Mucosa of descending colon (tissue), 3 donors: ENCODE data around the gene PTGIS. TPM values are rescaled to one million over a fixed set of nuclear protein-coding genes. Genes with fewer than 3 reads are reported as not detected.

ENCODE experiments used
- ATAC-seq: fragments of 200-7000 bp; cut with Tn5 transposase; one replicate; pipeline ENCODE4 v1.9.1; 2020; ENCODE audit warnings: mild to moderate bottlenecking, moderate library complexity
- DNase-seq, 3 donors: peaks; one replicate each; pipeline ENCODE4 v3.0.0-alpha.2; 2020
- H3K36me3 ChIP-seq: fragments of 200-600 bp; one replicate; pipeline ENCODE4 v1.8.0; 2021; ENCODE audit warnings: low read depth, mild to moderate bottlenecking
- H3K4me1 ChIP-seq: fragments of 200-600 bp; one replicate; pipeline ENCODE4 v1.8.0; 2021; ENCODE audit warnings: low read depth, mild to moderate bottlenecking
- H3K4me3 ChIP-seq: fragments of 200-600 bp; one replicate; pipeline ENCODE4 v1.8.0; 2021; ENCODE audit warnings: mild to moderate bottlenecking
- H3K9me3 ChIP-seq: fragments of 200-600 bp; one replicate; pipeline ENCODE4 v1.8.0; 2021; ENCODE audit warnings: mild to moderate bottlenecking
- intact Hi-C, 2 donors: fragments of 100-400 bp; cut with DNase I in 1 of 2; cut with micrococcal nuclease in 1 of 2; formaldehyde crosslinking; loops; one replicate each; pipeline versions ENCODE4 v1.11.0 to v1.11.1; 2022; cut with DNase I, micrococcal nuclease
- total RNA-seq, 3 donors: library from RNA; stranded (reverse); fragmentation: NEBNext Ultra II Directional in 2 of 3; extraction: Animal tissue kit (Norgen Biotek cat#: 25700) in 2 of 3; gene quantifications; one replicate each; pipeline versions ENCODE4 v1.2.1 to v1.2.4, GENCODE V29; 2021 to 2023
- TF ChIP-seq, protein P1 (sequence below): fragments of 200-600 bp; IDR thresholded peaks from one replicate; pipeline ENCODE4 v1.8.0; 2022; ENCODE audit warnings: antibody characterized with exemption, mild to moderate bottlenecking
- donor health status: DM: no; HTN: no; CAD: no; lungs with moderate emphysema.
- donor health status: DM: no; HTN: no; CAD: no.
- donor health status: DM: no; HTN: yes; CAD: no.

Gene PTGIS
- total RNA-seq, 3 donors from 2014 or later, result 3.8 to 45.8 (median 12.3) TPM

DNA sequence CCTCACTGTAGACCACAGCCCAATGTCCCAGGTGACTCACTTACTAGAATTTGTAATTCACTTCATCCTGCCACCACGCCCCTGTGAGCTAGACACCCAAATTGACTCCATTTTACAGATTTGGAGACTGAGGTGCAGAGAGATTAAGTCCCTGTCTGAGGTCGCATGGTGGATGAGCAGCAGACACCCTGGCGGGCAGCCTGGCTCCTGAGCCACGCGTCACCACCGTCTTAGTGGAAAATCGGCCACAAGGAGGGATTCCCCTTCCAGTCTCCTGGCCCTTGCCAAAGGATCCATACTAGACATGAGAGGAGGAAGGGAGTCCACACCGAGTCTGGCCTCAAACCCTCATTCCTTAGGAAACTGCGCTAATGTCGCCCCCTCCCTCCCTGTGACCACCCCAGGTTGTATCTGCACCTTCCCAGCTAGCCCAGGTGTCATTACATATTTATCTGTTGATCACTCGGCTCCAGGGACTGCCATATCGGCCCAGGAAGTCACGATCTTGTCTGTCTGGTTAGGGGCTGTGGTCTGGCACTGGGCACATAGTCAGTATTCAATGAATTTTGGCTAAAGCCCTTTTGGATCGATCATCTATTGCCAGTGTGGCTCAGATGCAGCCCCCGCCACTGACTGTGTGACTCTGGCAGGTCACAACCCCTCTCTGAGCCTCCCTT, 25.7 kb upstream of the PTGIS start:
- intact Hi-C loops, result no loop called here
- Histone ChIP-seq H3K36me3 (no peaks in the 10 kb centered on the region), H3K4me3 (no peak overlapping the region), H3K9me3 (no peaks in the 10 kb centered on the region), H3K4me1 (no peaks in the 10 kb centered on the region)
- DNase-seq (no peak), ATAC-seq (no peak)
- TF ChIP-seq, protein P1, sequence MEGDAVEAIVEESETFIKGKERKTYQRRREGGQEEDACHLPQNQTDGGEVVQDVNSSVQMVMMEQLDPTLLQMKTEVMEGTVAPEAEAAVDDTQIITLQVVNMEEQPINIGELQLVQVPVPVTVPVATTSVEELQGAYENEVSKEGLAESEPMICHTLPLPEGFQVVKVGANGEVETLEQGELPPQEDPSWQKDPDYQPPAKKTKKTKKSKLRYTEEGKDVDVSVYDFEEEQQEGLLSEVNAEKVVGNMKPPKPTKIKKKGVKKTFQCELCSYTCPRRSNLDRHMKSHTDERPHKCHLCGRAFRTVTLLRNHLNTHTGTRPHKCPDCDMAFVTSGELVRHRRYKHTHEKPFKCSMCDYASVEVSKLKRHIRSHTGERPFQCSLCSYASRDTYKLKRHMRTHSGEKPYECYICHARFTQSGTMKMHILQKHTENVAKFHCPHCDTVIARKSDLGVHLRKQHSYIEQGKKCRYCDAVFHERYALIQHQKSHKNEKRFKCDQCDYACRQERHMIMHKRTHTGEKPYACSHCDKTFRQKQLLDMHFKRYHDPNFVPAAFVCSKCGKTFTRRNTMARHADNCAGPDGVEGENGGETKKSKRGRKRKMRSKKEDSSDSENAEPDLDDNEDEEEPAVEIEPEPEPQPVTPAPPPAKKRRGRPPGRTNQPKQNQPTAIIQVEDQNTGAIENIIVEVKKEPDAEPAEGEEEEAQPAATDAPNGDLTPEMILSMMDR, result no peak

DNA sequence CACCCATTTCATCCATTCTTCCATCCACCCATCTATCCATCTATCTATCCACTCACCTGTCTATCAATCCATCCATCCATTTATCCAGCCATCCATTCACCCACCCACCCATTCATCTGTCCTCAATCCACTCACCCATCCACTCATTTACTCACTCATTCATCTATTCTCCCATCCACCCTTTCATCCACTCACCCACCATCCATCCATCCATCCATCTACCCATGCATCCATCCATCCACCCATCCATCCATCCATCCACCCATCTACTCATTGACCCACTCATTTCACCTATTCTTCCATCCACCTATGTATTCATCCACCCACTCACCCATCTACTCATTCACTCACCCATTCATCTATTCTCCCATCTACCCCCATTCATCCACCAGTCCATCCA, 24.2 kb upstream of the PTGIS start:
- no peak for ATAC-seq
- intact Hi-C loops, result no loop called here
- no peaks in the 10 kb centered on the region for H3K4me1 ChIP-seq

DNA sequence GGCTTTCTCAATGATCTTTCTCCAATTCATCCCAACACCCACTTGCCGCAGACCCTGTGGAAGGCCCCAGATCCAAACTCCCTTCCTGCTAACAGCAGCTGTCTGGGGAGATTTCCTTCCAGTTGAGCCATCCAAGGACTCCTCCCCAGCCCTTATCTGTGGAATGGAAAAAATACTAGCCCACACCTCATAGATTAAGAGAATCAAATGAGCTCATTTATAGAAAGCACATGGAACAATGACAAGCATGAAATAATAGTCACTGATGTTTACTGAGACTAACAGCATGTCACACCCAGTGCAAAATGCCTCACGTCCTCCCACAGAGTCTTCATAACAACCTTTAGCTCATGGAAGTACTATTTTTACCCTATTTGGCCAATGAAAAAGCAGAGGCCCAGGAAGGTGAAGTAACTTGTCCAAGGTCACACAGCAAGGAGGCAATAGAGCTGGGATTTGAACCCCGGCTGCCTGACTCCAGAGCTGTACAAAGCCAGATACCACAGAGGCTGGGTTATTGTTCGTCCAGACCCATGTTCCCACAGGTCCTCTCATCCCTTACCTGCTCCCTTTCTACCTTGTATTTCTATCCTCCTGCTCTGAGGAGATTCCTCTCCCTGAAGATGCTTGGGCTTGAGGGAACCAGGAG, 23.4 kb upstream of the PTGIS start:
- Histone ChIP-seq H3K36me3 (no peaks in the 10 kb centered on the region), H3K4me1 (no peaks in the 10 kb centered on the region), H3K4me3 (no peak overlapping the region), H3K9me3 (no peaks in the 10 kb centered on the region)
- peak; percentile 34 for ATAC-seq
- DNase-seq, result no peak
- intact Hi-C loops, result no loop called here
- TF ChIP-seq, protein P1, result no peak

More for the DNA sequence above, 24.2 kb upstream of the PTGIS start:
- H3K9me3 ChIP-seq, result no peaks in the 10 kb centered on the region
- H3K36me3 ChIP-seq, result no peaks in the 10 kb centered on the region
- H3K4me3 ChIP-seq, result no peak overlapping the region
- TF ChIP-seq, protein P1, result no peak
- no peak for DNase-seq

DNA sequence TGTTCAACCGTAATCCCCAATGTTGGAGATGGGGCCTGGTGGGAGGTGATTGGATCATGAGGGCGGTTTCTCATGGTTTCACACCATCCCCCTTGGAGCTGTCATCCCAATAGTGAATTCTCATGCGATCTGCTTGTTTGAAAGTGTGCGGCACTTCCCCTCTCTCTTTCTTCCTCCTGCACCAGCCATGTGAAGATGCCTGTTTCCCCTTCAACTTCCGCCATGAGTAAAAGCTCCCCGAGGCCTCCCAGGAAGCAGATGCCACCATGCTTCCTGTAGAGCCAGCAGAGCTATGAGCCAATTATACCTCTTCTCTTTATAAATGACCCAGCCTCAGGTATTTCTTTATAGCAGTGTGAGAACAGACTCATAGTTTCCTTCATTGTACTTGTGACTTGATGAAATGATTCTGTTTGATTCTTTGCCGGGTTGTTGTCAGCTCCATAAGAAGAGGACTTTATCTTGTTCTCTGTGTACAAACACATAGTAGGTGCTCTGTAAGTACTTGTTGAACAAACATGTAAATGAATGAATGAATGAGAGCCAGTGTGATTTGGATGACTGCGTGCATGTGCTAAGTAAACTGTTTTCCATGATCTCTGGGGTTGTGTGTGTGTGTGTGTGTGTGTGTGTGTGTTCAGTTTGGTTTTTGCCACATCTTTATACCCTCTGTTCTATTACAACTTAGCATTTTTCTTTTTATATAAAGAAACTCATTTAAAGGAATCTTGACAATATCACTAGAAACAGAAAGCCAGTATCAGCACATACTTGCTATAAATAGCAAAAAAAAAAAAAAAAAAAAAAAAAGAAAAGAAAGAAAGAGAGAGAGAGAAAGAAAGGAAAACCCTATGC, 22.5 kb upstream of the PTGIS start:
- Histone ChIP-seq H3K4me3 (no peak overlapping the region), H3K36me3 (no peaks in the 10 kb centered on the region), H3K4me1 (no peaks in the 10 kb centered on the region), H3K9me3 (no peaks in the 10 kb centered on the region)
- ATAC-seq (no peak), DNase-seq (no peak)
- intact Hi-C loops, result no loop called here
- TF ChIP-seq, protein P1, result no peak

DNA sequence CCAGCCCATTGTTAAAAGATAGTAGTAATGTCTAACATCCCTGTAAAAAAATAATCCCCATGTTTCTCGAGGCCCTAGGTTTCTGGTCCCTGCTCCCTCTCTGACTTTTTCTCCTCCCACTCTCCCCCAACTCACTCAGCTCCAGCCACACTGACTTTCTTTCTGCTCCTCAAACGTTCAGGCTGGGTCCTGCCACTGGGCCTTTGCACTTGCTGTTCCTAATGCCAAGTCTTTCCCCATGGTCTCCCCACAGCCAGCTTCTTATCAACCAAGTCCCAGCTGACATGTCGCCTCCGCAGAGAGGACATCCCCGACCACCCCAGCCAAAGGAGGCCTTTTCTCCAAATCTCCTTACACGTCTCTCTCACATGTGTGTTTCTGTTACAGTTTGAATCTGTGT, 21.8 kb upstream of the PTGIS start:
- intact Hi-C loops, result no loop called here
- Histone ChIP-seq H3K36me3 (no peaks in the 10 kb centered on the region), H3K9me3 (no peaks in the 10 kb centered on the region), H3K4me1 (no peaks in the 10 kb centered on the region), H3K4me3 (no peak overlapping the region)
- DNase-seq, result no peak
- ATAC-seq, result no peak
- TF ChIP-seq, protein P1, result no peak
